Brain microvascular endothelial cell (primary cell): Measurements from ENCODE around the gene ISG20.
A peak's percentile ranks its signal among the peaks of the same experiment; 100 is the strongest.
"Not testable (repeated sequence)": the region's sequence is repeated elsewhere in the genome, so short reads cannot be mapped to it uniquely, and the experiment has no call there.

Experiments
- DNase-seq: peaks from one replicate; pipeline ENCODE4 v3.0.0-alpha.2; 2020
- H3K27ac ChIP-seq: fragments of 250-450 bp; sonication (Bioruptor Pico); 2 replicates; pipeline ENCODE4 v1.5.1; 2020; ENCODE audit warnings: mild to moderate bottlenecking, moderate library complexity
- H3K27me3 ChIP-seq: fragments of 250-450 bp; sonication (Bioruptor Pico); replicated peaks from 2 replicates; pipeline ENCODE4 v1.5.1; 2020; ENCODE audit warnings: mild to moderate bottlenecking
- H3K36me3 ChIP-seq: fragments of 250-450 bp; sonication (Bioruptor Pico); replicated peaks from 2 replicates; pipeline ENCODE4 v1.5.1; 2020; ENCODE audit warnings: mild to moderate bottlenecking
- H3K4me3 ChIP-seq: 2 replicates; pipeline ENCODE4 v1.5.1; 2011; ENCODE audit warnings: low read depth, mild to moderate bottlenecking, control low read depth, low read length, moderate library complexity
- CTCF ChIP-seq: IDR thresholded peaks from 2 replicates; pipeline ENCODE4 v1.5.1; 2011; ENCODE audit warnings: low read depth, mild to moderate bottlenecking, moderate library complexity, low read length, control low read depth, inconsistent platforms; ENCODE audit errors: missing control alignments
- in situ Hi-C: cut with HindIII; loops from 2 replicates; pipeline ENCODE4 v1.10.0; 2017; ENCODE audit warnings: low sequenced_read_pairs, low pct_ligation_motif_present

The ISG20 gene

GRCh38 chr15:88636050-88636449 is 2.8 kb upstream of the ISG20 start:
- H3K36me3 ChIP-seq = peaks cover 23% of the 10 kb centered on the region
- DNase-seq = no peak
- no peaks in the 10 kb centered on the region for H3K27me3 ChIP-seq
- in situ Hi-C loops = no loop called here
- H3K4me3 ChIP-seq = no peak overlapping the region
- H3K27ac ChIP-seq = peak overlapping the region; percentile 52
- TF ChIP-seq CTCF = no peak

GRCh38 chr15:88636654-88637053 is 2.2 kb upstream of the ISG20 start:
- in situ Hi-C loops = no loop called here
- Histone ChIP-seq H3K27ac (peak overlapping the region; percentile 52), H3K27me3 (no peaks in the 10 kb centered on the region), H3K36me3 (peaks cover 19% of the 10 kb centered on the region), H3K4me3 (no peak overlapping the region)
- TF ChIP-seq CTCF = no peak
- DNase-seq = peak; percentile 41

GRCh38 chr15:88637436-88637835 is 1.4 kb upstream of the ISG20 start:
- H3K36me3 ChIP-seq = peaks cover 13% of the 10 kb centered on the region
- in situ Hi-C loops = no loop called here
- H3K27ac ChIP-seq = peak overlapping the region; percentile 97
- no peak for TF ChIP-seq CTCF
- no peak overlapping the region for H3K4me3 ChIP-seq
- no peak for DNase-seq
- H3K27me3 ChIP-seq = no peaks in the 10 kb centered on the region

- peak overlapping the region; percentile 97 for H3K27ac ChIP-seq
- H3K4me3 ChIP-seq = peak overlapping the region; percentile 45
- no peaks in the 10 kb centered on the region for H3K27me3 ChIP-seq
- TF ChIP-seq CTCF = no peak
- no peak for DNase-seq
- peaks cover 11% of the 10 kb centered on the region for H3K36me3 ChIP-seq
- in situ Hi-C loops = no loop called here
These were observed 783 bp upstream of the ISG20 start for GRCh38 chr15:88637841-88638625.

- H3K36me3 ChIP-seq = no peaks in the 10 kb centered on the region
- in situ Hi-C loops = no loop called here
- no peak for TF ChIP-seq CTCF
- H3K27ac ChIP-seq = no peak overlapping the region
- no peak for DNase-seq
- H3K27me3 ChIP-seq = no peaks in the 10 kb centered on the region
- H3K4me3 ChIP-seq = no peak overlapping the region
These were observed 3.2 kb downstream of the ISG20 start for GRCh38 chr15:88641959-88642452.

- H3K27me3 ChIP-seq, H3K27ac ChIP-seq, H3K4me3 ChIP-seq, DNase-seq, in situ Hi-C loops, H3K36me3 ChIP-seq: not testable (repeated sequence)
These were observed 3.7 kb downstream of the ISG20 start for GRCh38 chr15:88642514-88642913.
